ENCODE data around the gene COL6A1.

- TF ChIP-seq CTCF (IDR thresholded peaks at IDR 0.05; ENCODE audit: extremely low read depth in 1 of 2, insufficient read depth in 1 of 2, low read depth in 1 of 2, low read length in 2 of 2) (no peak), POLR2A (IDR thresholded peaks at IDR 0.05; ENCODE audit: low read depth, low read length) (no peak), POLR2AphosphoS5 (IDR thresholded peaks at IDR 0.05; ENCODE audit: insufficient read depth, low read depth, low read length) (no peak)
- TF ChIP-seq, protein P1, sequence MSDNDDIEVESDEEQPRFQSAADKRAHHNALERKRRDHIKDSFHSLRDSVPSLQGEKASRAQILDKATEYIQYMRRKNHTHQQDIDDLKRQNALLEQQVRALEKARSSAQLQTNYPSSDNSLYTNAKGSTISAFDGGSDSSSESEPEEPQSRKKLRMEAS (IDR thresholded peaks at IDR 0.05; ENCODE audit: insufficient read depth, insufficient read length) = no peak
These were observed 47.1 kb downstream of the COL6A1 start for GRCh38 chr21:46028573-46029091.

Measured in endothelial cell of umbilical vein (primary cell).